Ecto neural progenitor cell (in vitro differentiated cells): Measurements from ENCODE around the gene TMEM135.
A peak's percentile ranks its signal among the peaks of the same experiment; 100 is the strongest.

ENCODE experiments used
- DNase-seq: peaks from one replicate; pipeline ENCODE4 v3.0.0-alpha.2; 2018; ENCODE audit warnings: low spot score

TMEM135 gene

GRCh38 chr11:87306262-87306851, 268.6 kb downstream of the TMEM135 start:
- no peak for DNase-seq

- DNase-seq = no peak
These were observed 269.4 kb downstream of the TMEM135 start for GRCh38 chr11:87307101-87307500.

GRCh38 chr11:87315229-87315628, 277.5 kb downstream of the TMEM135 start:
- no peak for DNase-seq

- no peak for DNase-seq
These were observed 278.8 kb downstream of the TMEM135 start for GRCh38 chr11:87316491-87316890.

GRCh38 chr11:87317441-87317840, 279.7 kb downstream of the TMEM135 start:
- no peak for DNase-seq

GRCh38 chr11:87320123-87320522, 282.4 kb downstream of the TMEM135 start:
- no peak for DNase-seq

- no peak for DNase-seq
These were observed 284.8 kb downstream of the TMEM135 start for GRCh38 chr11:87322568-87322967.

GRCh38 chr11:87323899-87324298, 286.2 kb downstream of the TMEM135 start:
- no peak for DNase-seq

GRCh38 chr11:87324817-87325489, 287.2 kb downstream of the TMEM135 start:
- DNase-seq = no peak

GRCh38 chr11:87325490-87325872, 287.7 kb downstream of the TMEM135 start:
- no peak for DNase-seq

- DNase-seq = no peak
These were observed 288.9 kb downstream of the TMEM135 start for GRCh38 chr11:87326594-87326993.

GRCh38 chr11:87329172-87329571, 291.4 kb downstream of the TMEM135 start:
- no peak for DNase-seq

GRCh38 chr11:87330187-87330601, 292.5 kb downstream of the TMEM135 start:
- DNase-seq = no peak

GRCh38 chr11:87331273-87331672, 293.5 kb downstream of the TMEM135 start:
- no peak for DNase-seq

- DNase-seq = no peak
These were observed 300.4 kb downstream of the TMEM135 start for GRCh38 chr11:87338046-87338639.

GRCh38 chr11:87339416-87339815, 301.7 kb downstream of the TMEM135 start:
- no peak for DNase-seq

GRCh38 chr11:87347441-87347840, 309.7 kb downstream of the TMEM135 start:
- no peak for DNase-seq

GRCh38 chr11:87347854-87348253, 310.1 kb downstream of the TMEM135 start:
- DNase-seq = no peak

- no peak for DNase-seq
These were observed 313.9 kb downstream of the TMEM135 start for GRCh38 chr11:87351676-87352075.

- peak; percentile 92 for DNase-seq
These were observed 315.3 kb downstream of the TMEM135 start for GRCh38 chr11:87352759-87353707.

- no peak for DNase-seq
These were observed 316.1 kb downstream of the TMEM135 start for GRCh38 chr11:87353771-87354345.

- no peak for DNase-seq
These were observed 317.9 kb downstream of the TMEM135 start for GRCh38 chr11:87355596-87355995.
